Uterus (tissue), 4 donors: ENCODE measurements around the gene PLEKHB2. TPM values are rescaled to one million over a fixed set of nuclear protein-coding genes. Genes with fewer than 3 reads are reported as not detected.
"Not testable (repeated sequence)": the region's sequence is repeated elsewhere in the genome, so short reads cannot be mapped to it uniquely, and the experiment has no call there.

Experiments
- DNase-seq, 2 donors: peaks; one replicate each; pipeline ENCODE4 v3.0.0-alpha.2; 2019 to 2020
- H3K27ac ChIP-seq, 2 donors: fragments of 200-600 bp; sonication (generic); 1 replicate in 1 of 2; 2 replicates in 1 of 2; pipeline ENCODE4 v1.5.1; 2016 to 2018
- H3K27me3 ChIP-seq, 2 donors: fragments of 200-600 bp; sonication (generic); one replicate each; pipeline ENCODE4 v1.5.1; 2018 to 2019; ENCODE audit warnings: control low read depth in 1 of 2
- H3K36me3 ChIP-seq, 2 donors: fragments of 200-600 bp; sonication (generic); one replicate each; pipeline ENCODE4 v1.5.1; 2019; ENCODE audit warnings: control low read depth in 1 of 2
- H3K4me1 ChIP-seq, 2 donors: fragments of 200-600 bp; sonication (generic); one replicate each; pipeline ENCODE4 v1.5.1; 2018 to 2019; ENCODE audit warnings: control low read depth in 1 of 2
- H3K4me3 ChIP-seq, 2 donors: fragments of 200-600 bp; sonication (generic); 1 replicate in 1 of 2; 2 replicates in 1 of 2; pipeline ENCODE4 v1.5.1; 2018 to 2019; ENCODE audit warnings: mild to moderate bottlenecking in 1 of 2
- H3K9me3 ChIP-seq, 2 donors: fragments of 200-600 bp; sonication (generic); one replicate each; pipeline ENCODE4 v1.5.1; 2019; ENCODE audit warnings: control low read depth in 1 of 2
- POLR2A ChIP-seq, 2 donors: fragments of 450-650 bp; IDR thresholded peaks; one replicate each; pipeline ENCODE4 v1.6.1; 2016; ENCODE audit warnings: antibody characterized with exemption in 2 of 2, mild to moderate bottlenecking in 1 of 2, moderate library complexity in 1 of 2
- intact Hi-C: fragments of 100-400 bp; cut with DNase I; formaldehyde crosslinking; loops from one replicate; pipeline ENCODE4 v1.15.1; 2023; ENCODE audit warnings: low total_unique reads
- total RNA-seq, 4 donors: library from RNA; depleted of rRNA in 3 of 4; stranded (reverse); fragments of >200 nt in 3 of 4; gene quantifications; one replicate each; pipeline versions ENCODE4 v1.1.0 to v1.2.4, GENCODE V29; 2014 to 2023
- TF ChIP-seq, protein P1 (sequence below), 4 experiments: fragments of 200-600 bp in 2 of 4; fragments of 450-650 bp in 2 of 4; sonication (generic) in 2 of 4; IDR thresholded peaks; one replicate each; pipeline ENCODE4 v1.5.1; 2016 to 2019; ENCODE audit warnings: antibody characterized with exemption in 4 of 4, mild to moderate bottlenecking in 2 of 4, moderate library complexity in 1 of 4
- donor health status: DM: yes; HTN: yes; CAD: no.

PLEKHB2 gene
- total RNA-seq, 4 donors from 2014 or later, result 11.8 to 58.9 (median 17.9) TPM

- TF ChIP-seq POLR2A (IDR thresholded peaks at IDR 0.05), result no peak
- TF ChIP-seq, protein P1, sequence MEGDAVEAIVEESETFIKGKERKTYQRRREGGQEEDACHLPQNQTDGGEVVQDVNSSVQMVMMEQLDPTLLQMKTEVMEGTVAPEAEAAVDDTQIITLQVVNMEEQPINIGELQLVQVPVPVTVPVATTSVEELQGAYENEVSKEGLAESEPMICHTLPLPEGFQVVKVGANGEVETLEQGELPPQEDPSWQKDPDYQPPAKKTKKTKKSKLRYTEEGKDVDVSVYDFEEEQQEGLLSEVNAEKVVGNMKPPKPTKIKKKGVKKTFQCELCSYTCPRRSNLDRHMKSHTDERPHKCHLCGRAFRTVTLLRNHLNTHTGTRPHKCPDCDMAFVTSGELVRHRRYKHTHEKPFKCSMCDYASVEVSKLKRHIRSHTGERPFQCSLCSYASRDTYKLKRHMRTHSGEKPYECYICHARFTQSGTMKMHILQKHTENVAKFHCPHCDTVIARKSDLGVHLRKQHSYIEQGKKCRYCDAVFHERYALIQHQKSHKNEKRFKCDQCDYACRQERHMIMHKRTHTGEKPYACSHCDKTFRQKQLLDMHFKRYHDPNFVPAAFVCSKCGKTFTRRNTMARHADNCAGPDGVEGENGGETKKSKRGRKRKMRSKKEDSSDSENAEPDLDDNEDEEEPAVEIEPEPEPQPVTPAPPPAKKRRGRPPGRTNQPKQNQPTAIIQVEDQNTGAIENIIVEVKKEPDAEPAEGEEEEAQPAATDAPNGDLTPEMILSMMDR (IDR thresholded peaks at IDR 0.05), result no peak
- no peaks in the 10 kb centered on the region for H3K9me3 ChIP-seq
These were observed 8.6 kb downstream of the PLEKHB2 start for GRCh38 chr2:131113566-131114227.

DNA sequence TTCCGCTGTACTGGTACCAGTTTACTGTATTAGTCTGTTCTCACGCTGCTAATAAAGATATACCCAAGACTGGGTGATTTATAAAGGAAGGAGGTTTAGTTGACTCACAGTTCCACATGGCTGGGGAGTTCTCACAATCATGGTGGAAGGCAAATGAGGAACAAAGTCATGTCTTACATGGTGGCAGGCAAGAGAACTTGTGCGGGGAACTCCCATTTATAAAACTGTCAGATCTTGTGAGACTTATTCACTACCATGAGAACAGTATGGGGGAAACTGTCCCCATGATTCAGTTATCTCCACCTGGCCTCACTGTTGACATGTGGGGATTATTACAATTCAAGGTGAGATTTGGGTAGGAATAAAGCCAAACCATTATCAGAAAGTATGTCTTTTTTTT lies 9.8 kb downstream of the PLEKHB2 start:
- H3K36me3 ChIP-seq, H3K27ac ChIP-seq, intact Hi-C loops, H3K4me3 ChIP-seq, H3K4me1 ChIP-seq, H3K9me3 ChIP-seq, H3K27me3 ChIP-seq, DNase-seq: not testable (repeated sequence)

More at GRCh38 chr2:131113566-131114227, 8.6 kb downstream of the PLEKHB2 start:
- Histone ChIP-seq H3K27ac (no peak overlapping the region), H3K4me3 (no peak overlapping the region), H3K27me3 (no peaks in the 10 kb centered on the region), H3K36me3 (no peaks in the 10 kb centered on the region), H3K4me1 (no peaks in the 10 kb centered on the region)
- intact Hi-C loops, result no loop called here
- no peak for DNase-seq

DNA sequence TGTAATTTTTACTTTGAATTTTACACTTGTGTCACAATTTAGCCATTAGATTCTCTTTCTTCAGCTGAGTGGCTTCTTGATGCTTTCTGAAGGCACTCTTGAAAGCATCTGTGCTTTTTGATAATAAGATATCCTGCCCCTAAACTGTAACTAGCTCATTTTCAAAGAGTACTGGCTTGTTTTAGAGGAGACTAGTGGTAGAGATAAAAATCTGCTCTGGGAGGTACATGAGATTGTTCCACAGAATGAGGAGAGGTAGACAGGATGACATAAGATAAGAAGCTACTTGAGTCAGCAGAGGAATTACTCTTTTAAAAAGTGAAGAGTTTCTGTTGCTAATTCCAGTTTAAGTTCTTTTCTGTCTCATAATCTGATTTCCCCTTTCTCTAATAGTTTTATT lies 10.6 kb downstream of the PLEKHB2 start:
- intact Hi-C loops, result no loop called here
- Histone ChIP-seq H3K27me3 (no peaks in the 10 kb centered on the region), H3K4me3 (no peak overlapping the region), H3K9me3 (no peaks in the 10 kb centered on the region), H3K36me3 (no peaks in the 10 kb centered on the region), H3K27ac (no peak overlapping the region), H3K4me1 (no peaks in the 10 kb centered on the region)
- no peak for DNase-seq
- TF ChIP-seq, protein P1 (IDR thresholded peaks at IDR 0.05), result no peak
- TF ChIP-seq POLR2A (IDR thresholded peaks at IDR 0.05), result no peak

GRCh38 chr2:131120815-131121317 lies 15.7 kb downstream of the PLEKHB2 start:
- H3K4me1 ChIP-seq, result no peaks in the 10 kb centered on the region

GRCh38 chr2:131121464-131121863 lies 16.3 kb downstream of the PLEKHB2 start:
- intact Hi-C loops, result no loop called here
- Histone ChIP-seq H3K9me3 (no peaks in the 10 kb centered on the region), H3K27me3 (no peaks in the 10 kb centered on the region), H3K27ac (no peak overlapping the region), H3K4me3 (no peak overlapping the region), H3K4me1 (no peaks in the 10 kb centered on the region), H3K36me3 (no peaks in the 10 kb centered on the region)
- DNase-seq, result no peak
- TF ChIP-seq POLR2A (IDR thresholded peaks at IDR 0.05), result no peak
- TF ChIP-seq, protein P1 (IDR thresholded peaks at IDR 0.05), result no peak

More at GRCh38 chr2:131120815-131121317, 15.7 kb downstream of the PLEKHB2 start:
- no peaks in the 10 kb centered on the region for H3K9me3 ChIP-seq
- DNase-seq, result no peak
- no peaks in the 10 kb centered on the region for H3K27me3 ChIP-seq
- H3K27ac ChIP-seq, result no peak overlapping the region
- intact Hi-C loops, result no loop called here
- TF ChIP-seq, protein P1 (IDR thresholded peaks at IDR 0.05), result no peak
- no peak for TF ChIP-seq POLR2A (IDR thresholded peaks at IDR 0.05)
- H3K4me3 ChIP-seq, result no peak overlapping the region
- no peaks in the 10 kb centered on the region for H3K36me3 ChIP-seq
